ENCODE data around the gene NECTIN4.

DNA sequence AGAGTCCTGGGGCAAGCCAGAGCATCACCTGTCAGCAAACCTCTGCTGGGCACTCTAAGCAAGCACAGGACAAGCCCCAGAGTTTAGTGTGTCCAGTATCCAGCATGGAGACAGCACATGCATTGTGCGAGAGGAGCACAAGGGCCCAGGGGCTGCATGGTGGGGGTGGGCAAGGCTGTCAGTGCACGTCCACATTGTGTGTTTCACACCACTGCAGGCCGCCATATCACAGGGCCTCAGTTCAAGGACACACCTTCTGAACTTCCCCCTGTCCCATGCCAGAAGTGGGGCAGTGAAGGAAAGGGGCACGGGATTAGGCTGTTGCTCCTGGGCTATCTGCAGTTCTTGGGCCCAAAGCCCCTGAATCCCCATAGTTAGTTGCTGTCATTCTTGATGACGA lies 49.8 kb downstream of the NECTIN4 start:
- TF ChIP-seq, protein P1, sequence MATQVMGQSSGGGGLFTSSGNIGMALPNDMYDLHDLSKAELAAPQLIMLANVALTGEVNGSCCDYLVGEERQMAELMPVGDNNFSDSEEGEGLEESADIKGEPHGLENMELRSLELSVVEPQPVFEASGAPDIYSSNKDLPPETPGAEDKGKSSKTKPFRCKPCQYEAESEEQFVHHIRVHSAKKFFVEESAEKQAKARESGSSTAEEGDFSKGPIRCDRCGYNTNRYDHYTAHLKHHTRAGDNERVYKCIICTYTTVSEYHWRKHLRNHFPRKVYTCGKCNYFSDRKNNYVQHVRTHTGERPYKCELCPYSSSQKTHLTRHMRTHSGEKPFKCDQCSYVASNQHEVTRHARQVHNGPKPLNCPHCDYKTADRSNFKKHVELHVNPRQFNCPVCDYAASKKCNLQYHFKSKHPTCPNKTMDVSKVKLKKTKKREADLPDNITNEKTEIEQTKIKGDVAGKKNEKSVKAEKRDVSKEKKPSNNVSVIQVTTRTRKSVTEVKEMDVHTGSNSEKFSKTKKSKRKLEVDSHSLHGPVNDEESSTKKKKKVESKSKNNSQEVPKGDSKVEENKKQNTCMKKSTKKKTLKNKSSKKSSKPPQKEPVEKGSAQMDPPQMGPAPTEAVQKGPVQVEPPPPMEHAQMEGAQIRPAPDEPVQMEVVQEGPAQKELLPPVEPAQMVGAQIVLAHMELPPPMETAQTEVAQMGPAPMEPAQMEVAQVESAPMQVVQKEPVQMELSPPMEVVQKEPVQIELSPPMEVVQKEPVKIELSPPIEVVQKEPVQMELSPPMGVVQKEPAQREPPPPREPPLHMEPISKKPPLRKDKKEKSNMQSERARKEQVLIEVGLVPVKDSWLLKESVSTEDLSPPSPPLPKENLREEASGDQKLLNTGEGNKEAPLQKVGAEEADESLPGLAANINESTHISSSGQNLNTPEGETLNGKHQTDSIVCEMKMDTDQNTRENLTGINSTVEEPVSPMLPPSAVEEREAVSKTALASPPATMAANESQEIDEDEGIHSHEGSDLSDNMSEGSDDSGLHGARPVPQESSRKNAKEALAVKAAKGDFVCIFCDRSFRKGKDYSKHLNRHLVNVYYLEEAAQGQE (IDR thresholded peaks at IDR 0.05; ENCODE audit: low read depth), result no peak
- TF ChIP-seq CEBPB (IDR thresholded peaks at IDR 0.05) (no peak), RAD21 (IDR thresholded peaks at IDR 0.05; ENCODE audit: low read depth) (no peak), YY1 (IDR thresholded peaks at IDR 0.05; ENCODE audit: low read depth) (no peak), FOXM1 (IDR thresholded peaks at IDR 0.05; ENCODE audit: borderline replicate concordance, low read depth) (no peak), EP300 (IDR thresholded peaks at IDR 0.05; ENCODE audit: borderline replicate concordance) (no peak)
